Chondrocyte (in vitro differentiated cells): ENCODE results near the gene THADA. TPM values are rescaled to one million over a fixed set of nuclear protein-coding genes. Genes with fewer than 3 reads are reported as not detected.

Source experiments
- DNase-seq: peaks from one replicate; pipeline ENCODE4 v3.0.0; 2021; ENCODE audit warnings: mixed read lengths, low spot score
- H3K27ac Mint-ChIP-seq: one replicate; pipeline ENCODE4 v1.8.0; 2021; ENCODE audit warnings: mild to moderate bottlenecking, moderate library complexity, mixed read lengths; ENCODE audit not compliant: unreplicated experiment
- H3K27me3 Mint-ChIP-seq: 2 replicates; pipeline ENCODE4 v1.8.0; 2021; ENCODE audit warnings: low read depth, mixed read lengths
- H3K36me3 Mint-ChIP-seq: 2 replicates; pipeline ENCODE4 v1.8.0; 2021; ENCODE audit warnings: low read depth, mixed read lengths
- H3K4me1 Mint-ChIP-seq: 2 replicates; pipeline ENCODE4 v1.8.0; 2021; ENCODE audit warnings: low read depth, mild to moderate bottlenecking, mixed read lengths
- H3K4me3 Mint-ChIP-seq: one replicate; pipeline ENCODE4 v1.8.0; 2021; ENCODE audit warnings: mild to moderate bottlenecking, moderate library complexity, mixed read lengths; ENCODE audit not compliant: unreplicated experiment
- H3K9me3 Mint-ChIP-seq: 2 replicates; pipeline ENCODE4 v1.8.0; 2021; ENCODE audit warnings: low read depth, mixed read lengths
- CTCF ChIP-seq: fragments of 200-600 bp; sonication (generic); IDR thresholded peaks from 2 replicates; pipeline ENCODE4 v1.5.0; 2021; ENCODE audit warnings: antibody characterized with exemption, mild to moderate bottlenecking, moderate library complexity
- total RNA-seq: library from RNA; stranded (reverse); gene quantifications from 3 replicates; pipeline ENCODE4 v1.2.1, GENCODE V29; 2021

The THADA gene
- total RNA-seq, 1 donor from 2014 or later = 28.4 TPM

- TF ChIP-seq CTCF = no peak
- Mint-ChIP-seq H3K36me3 (peaks cover 33% of the 10 kb centered on the region), H3K4me3 (no peak overlapping the region), H3K4me1 (peaks cover 6% of the 10 kb centered on the region), H3K27ac (no peak overlapping the region), H3K9me3 (no peaks in the 10 kb centered on the region), H3K27me3 (no peaks in the 10 kb centered on the region)
- DNase-seq = no peak
These were observed 23.6 kb downstream of the THADA start for GRCh38 chr2:43572244-43572643.

- Mint-ChIP-seq H3K27ac (no peak overlapping the region), H3K27me3 (no peaks in the 10 kb centered on the region), H3K36me3 (peaks cover 30% of the 10 kb centered on the region), H3K4me3 (no peak overlapping the region), H3K4me1 (peaks cover 10% of the 10 kb centered on the region), H3K9me3 (no peaks in the 10 kb centered on the region)
- no peak for DNase-seq
- TF ChIP-seq CTCF = no peak
These were observed 25.9 kb downstream of the THADA start for GRCh38 chr2:43569921-43570320.

GRCh38 chr2:43568228-43568627 lies 27.6 kb downstream of the THADA start:
- H3K27ac Mint-ChIP-seq = no peak overlapping the region
- no peak overlapping the region for H3K4me3 Mint-ChIP-seq
- H3K36me3 Mint-ChIP-seq = peaks cover 29% of the 10 kb centered on the region
- H3K27me3 Mint-ChIP-seq = no peaks in the 10 kb centered on the region
- peaks cover 10% of the 10 kb centered on the region for H3K4me1 Mint-ChIP-seq
- TF ChIP-seq CTCF = no peak
- no peaks in the 10 kb centered on the region for H3K9me3 Mint-ChIP-seq
- DNase-seq = no peak

GRCh38 chr2:43566461-43566729 lies 29.4 kb downstream of the THADA start:
- H3K9me3 Mint-ChIP-seq = no peaks in the 10 kb centered on the region
- no peak overlapping the region for H3K4me3 Mint-ChIP-seq
- no peak for TF ChIP-seq CTCF
- peak overlapping the region; percentile 33 for H3K27ac Mint-ChIP-seq
- peaks cover 24% of the 10 kb centered on the region for H3K36me3 Mint-ChIP-seq
- peaks cover 10% of the 10 kb centered on the region for H3K4me1 Mint-ChIP-seq
- no peaks in the 10 kb centered on the region for H3K27me3 Mint-ChIP-seq
- DNase-seq = no peak

GRCh38 chr2:43563679-43564078 lies 32.2 kb downstream of the THADA start:
- Mint-ChIP-seq H3K27ac (no peak overlapping the region), H3K4me3 (no peak overlapping the region)
- TF ChIP-seq CTCF = no peak

More at GRCh38 chr2:43563679-43564078, 32.2 kb downstream of the THADA start:
- DNase-seq = no peak
- H3K36me3 Mint-ChIP-seq = peaks cover 19% of the 10 kb centered on the region
- H3K9me3 Mint-ChIP-seq = no peaks in the 10 kb centered on the region
- H3K4me1 Mint-ChIP-seq = peaks cover 13% of the 10 kb centered on the region
- H3K27me3 Mint-ChIP-seq = no peaks in the 10 kb centered on the region
